ENCODE data around the gene EGFR. TPM values are rescaled to one million over a fixed set of nuclear protein-coding genes. Genes with fewer than 3 reads are reported as not detected.

The EGFR gene
- total RNA-seq, 1 donor from 2014 or later = 67.2 TPM

DNA sequence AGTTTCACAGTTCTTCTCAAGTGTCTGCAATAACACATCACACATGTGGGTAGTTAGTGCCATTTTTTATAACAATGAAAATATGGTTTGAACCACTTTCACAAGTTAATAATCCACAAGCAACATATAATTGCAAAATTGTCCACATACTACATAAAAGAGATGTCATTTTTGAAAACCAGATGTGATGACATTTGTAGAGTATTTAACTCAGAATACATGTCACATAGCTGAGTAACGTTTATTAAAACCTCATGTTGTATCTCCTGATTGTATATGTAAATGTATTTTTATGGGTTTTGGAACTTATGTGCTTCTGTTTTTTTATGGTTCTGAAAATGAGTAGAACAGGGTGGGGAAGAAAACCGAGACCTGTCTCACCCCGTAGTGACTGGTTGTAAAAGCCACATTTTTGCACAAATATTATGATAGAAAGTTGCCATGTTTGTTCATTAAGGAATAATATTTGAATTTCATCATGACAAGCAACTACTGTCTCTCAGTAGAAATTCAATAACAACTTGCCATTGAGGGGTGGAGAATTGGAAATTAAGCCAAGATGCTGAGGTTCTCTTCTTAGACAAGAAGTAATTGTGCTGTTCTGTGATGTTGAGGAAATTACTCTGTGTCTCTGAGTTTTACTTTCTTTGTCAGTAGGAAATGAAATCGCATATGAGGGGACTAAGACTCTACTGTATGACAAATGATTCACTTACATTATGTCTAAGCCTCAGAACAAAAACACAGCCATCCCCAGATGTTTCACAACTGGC lies 29.2 kb upstream of the EGFR start:
- Histone ChIP-seq H3K27me3 (ENCODE audit: control insufficient read depth, insufficient read depth, low read length) (no peaks in the 10 kb centered on the region), H3K4me3 (ENCODE audit: low read depth, low read length) (no peak overlapping the region), H3K36me3 (ENCODE audit: control insufficient read depth, insufficient read depth, low read length) (no peaks in the 10 kb centered on the region)
- DNase-seq (ENCODE audit: low read depth) = no peak
- TF ChIP-seq CTCF (IDR thresholded peaks at IDR 0.05; ENCODE audit: insufficient read depth, low read length, poor library complexity, severe bottlenecking) = no peak

GRCh38 chr7:54991341-54991740 lies 27.5 kb upstream of the EGFR start:
- Histone ChIP-seq H3K27me3 (ENCODE audit: control insufficient read depth, insufficient read depth, low read length) (no peaks in the 10 kb centered on the region), H3K4me3 (ENCODE audit: low read depth, low read length) (no peak overlapping the region), H3K36me3 (ENCODE audit: control insufficient read depth, insufficient read depth, low read length) (no peaks in the 10 kb centered on the region)
- DNase-seq (ENCODE audit: low read depth) = no peak
- no peak for TF ChIP-seq CTCF (IDR thresholded peaks at IDR 0.05; ENCODE audit: insufficient read depth, low read length, poor library complexity, severe bottlenecking)

DNA sequence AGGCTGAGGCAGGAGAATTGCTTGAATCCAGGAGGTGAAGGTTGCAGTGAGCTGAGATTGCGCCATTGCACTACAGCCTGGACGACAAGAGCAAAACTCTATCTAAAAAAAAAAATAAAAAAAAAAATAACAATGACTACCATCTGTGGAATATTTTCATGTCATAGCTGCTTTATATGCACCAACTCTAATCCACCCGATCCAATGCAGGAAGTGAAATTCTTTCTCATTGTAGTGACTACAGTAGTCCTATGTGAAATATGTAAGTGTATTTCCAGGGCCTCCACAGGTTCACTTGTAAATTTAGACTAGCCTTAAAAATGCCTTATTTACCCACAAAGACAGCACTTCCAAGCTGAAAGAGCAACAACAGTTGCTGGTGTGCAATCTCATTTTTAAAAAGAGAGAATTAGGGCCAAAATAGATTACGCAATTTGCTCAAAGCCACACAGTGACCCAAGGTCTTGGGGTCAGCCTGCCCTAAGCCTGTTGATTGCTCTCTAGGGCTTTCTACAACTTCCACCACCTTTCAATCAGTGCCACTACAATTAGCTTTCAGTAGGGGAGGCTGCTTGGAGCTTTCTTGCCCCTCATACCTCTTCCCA lies 25.8 kb upstream of the EGFR start:
- DNase-seq (ENCODE audit: low read depth) = no peak
- H3K27me3 ChIP-seq (ENCODE audit: control insufficient read depth, insufficient read depth, low read length) = no peaks in the 10 kb centered on the region

GRCh38 chr7:54995166-54995565 lies 23.7 kb upstream of the EGFR start:
- Histone ChIP-seq H3K36me3 (ENCODE audit: control insufficient read depth, insufficient read depth, low read length) (no peaks in the 10 kb centered on the region), H3K4me3 (ENCODE audit: low read depth, low read length) (no peak overlapping the region), H3K27me3 (ENCODE audit: control insufficient read depth, insufficient read depth, low read length) (no peaks in the 10 kb centered on the region)
- TF ChIP-seq CTCF (IDR thresholded peaks at IDR 0.05; ENCODE audit: insufficient read depth, low read length, poor library complexity, severe bottlenecking) = no peak
- no peak for DNase-seq (ENCODE audit: low read depth)

More for the DNA sequence above, 25.8 kb upstream of the EGFR start:
- no peak for TF ChIP-seq CTCF (IDR thresholded peaks at IDR 0.05; ENCODE audit: insufficient read depth, low read length, poor library complexity, severe bottlenecking)
- no peak overlapping the region for H3K4me3 ChIP-seq (ENCODE audit: low read depth, low read length)
- H3K36me3 ChIP-seq (ENCODE audit: control insufficient read depth, insufficient read depth, low read length) = no peaks in the 10 kb centered on the region

- no peaks in the 10 kb centered on the region for H3K27me3 ChIP-seq (ENCODE audit: control insufficient read depth, insufficient read depth, low read length)
- peak; percentile 59 for DNase-seq (ENCODE audit: low read depth)
- no peak overlapping the region for H3K4me3 ChIP-seq (ENCODE audit: low read depth, low read length)
- TF ChIP-seq CTCF (IDR thresholded peaks at IDR 0.05; ENCODE audit: insufficient read depth, low read length, poor library complexity, severe bottlenecking) = no peak
- no peaks in the 10 kb centered on the region for H3K36me3 ChIP-seq (ENCODE audit: control insufficient read depth, insufficient read depth, low read length)
Measured at GRCh38 chr7:54995610-54996363, 23.0 kb upstream of the EGFR start.
